HepG2 (cell line): ENCODE measurements around the gene INTS14. TPM values are rescaled to one million over a fixed set of nuclear protein-coding genes. Genes with fewer than 3 reads are reported as not detected.
A peak's percentile ranks its signal among the peaks of the same experiment; 100 is the strongest.

Experiments
- ATAC-seq: fragments of 200-7000 bp; cut with Tn5 transposase; 3 replicates; pipeline ENCODE4 v1.9.1; 2020; ENCODE audit warnings: mild to moderate bottlenecking, moderate library complexity
- BruUV-seq: library from RNA; stranded (reverse); fragments of 400-500 nt; replicated peaks from 2 replicates; lab custom pipeline; 2021; lab: Mats Ljungman, UMichigan
- CTCF ChIA-PET: fragments of 300-600 bp; formaldehyde crosslinking; extraction: SDS; loops from one replicate; lab custom pipeline; 2021; ENCODE audit warnings: low total read pairs, inconsistent platforms, low intra/inter-chr PET ratio; lab: Yijun Ruan, JAX
- POLR2A ChIA-PET: fragments of 350-600 bp; sonication (Branson Sonifier 250); formaldehyde crosslinking; loops from one replicate; lab custom pipeline; 2020; ENCODE audit warnings: antibody characterized with exemption, inconsistent platforms; lab: Yijun Ruan, JAX
- DNase-seq: peaks from one replicate; pipeline ENCODE4 v3.0.0-alpha.2; 2015; ENCODE audit warnings: low spot score
- FAIRE-seq: peaks from 3 replicates; lab custom pipeline; 2011; peaks lifted over from hg19 to GRCh38; lab: Jason Lieb, UNC
- H2AFZ ChIP-seq: one replicate; pipeline ENCODE4 v1.6.1; 2011; ENCODE audit warnings: low read length, inconsistent platforms
- H3K27ac ChIP-seq: fragments of 300-600 bp; 3 replicates; pipeline ENCODE4 v1.8.0; 2011; ENCODE audit warnings: mixed run types, mild to moderate bottlenecking, mixed read lengths, low read length, inconsistent platforms; ENCODE audit not compliant: insufficient read depth; ENCODE audit errors: extremely low read length
- H3K27me3 ChIP-seq, 2 experiments: fragments of 200-600 bp in 1 of 2; 2 replicates in 1 of 2; 3 replicates in 1 of 2; pipeline versions ENCODE4 v1.6.0 to v1.8.0; 2011; ENCODE audit warnings: low read length in 2 of 2, mild to moderate bottlenecking in 2 of 2, moderate library complexity in 2 of 2, inconsistent platforms in 1 of 2; ENCODE audit not compliant: insufficient read depth in 2 of 2, control insufficient read depth in 1 of 2
- H3K36me3 ChIP-seq, 2 experiments: fragments of 200-600 bp in 1 of 2; replicated peaks in 1 of 2; 2 replicates in 1 of 2; 3 replicates in 1 of 2; pipeline versions ENCODE4 v1.5.1 to v1.8.0; 2011; ENCODE audit warnings: low read length in 2 of 2, inconsistent platforms in 1 of 2; ENCODE audit not compliant: insufficient read depth in 2 of 2, control insufficient read depth in 1 of 2
- H3K4me1 ChIP-seq: 2 replicates; pipeline ENCODE4 v1.5.1; 2012; ENCODE audit warnings: low read length, inconsistent platforms; ENCODE audit not compliant: insufficient read depth
- H3K4me2 ChIP-seq: 2 replicates; pipeline ENCODE4 v1.6.0; 2011; ENCODE audit warnings: low read depth, low read length, inconsistent platforms
- H3K4me3 ChIP-seq, 3 experiments: fragments of 200-600 bp in 1 of 3; sonication (generic), shearing (Covaris generic) in 1 of 3; replicated peaks in 1 of 3; 2 replicates each; pipeline ENCODE4 v1.5.1; 2011 to 2016; ENCODE audit warnings: low read length in 3 of 3, inconsistent platforms in 2 of 3, low read depth in 2 of 3, mild to moderate bottlenecking in 2 of 3, control low read depth in 1 of 3, mixed read lengths in 1 of 3; ENCODE audit not compliant: insufficient read depth in 1 of 3
- H3K79me2 ChIP-seq: one replicate; pipeline ENCODE4 v1.6.1; 2011; ENCODE audit warnings: low read length, inconsistent platforms; ENCODE audit not compliant: insufficient read depth
- H3K9ac ChIP-seq: 2 replicates; pipeline ENCODE4 v1.6.0; 2011; ENCODE audit warnings: mild to moderate bottlenecking, low read depth, low read length, inconsistent platforms; ENCODE audit not compliant: insufficient read depth
- H3K9me3 ChIP-seq: 2 replicates; pipeline ENCODE4 v1.5.1; 2012; ENCODE audit warnings: mild to moderate bottlenecking, low read length
- H4K20me1 ChIP-seq: 2 replicates; pipeline ENCODE4 v1.6.0; 2011; ENCODE audit warnings: inconsistent platforms, mild to moderate bottlenecking, low read length, moderate library complexity; ENCODE audit not compliant: insufficient read depth
- AHR ChIP-seq: IDR thresholded peaks from 2 replicates; pipeline ENCODE4 v1.6.1; 2018; ENCODE audit warnings: missing genetic modification reagents, missing compliant biosample characterization
- FOXJ3 ChIP-seq: sonication (generic); formaldehyde crosslinking; IDR thresholded peaks from 2 replicates; pipeline ENCODE4 v1.4.0; 2020; ENCODE audit warnings: missing genetic modification reagents, mild to moderate bottlenecking, borderline replicate concordance
- GLI4 ChIP-seq: sonication (generic); formaldehyde crosslinking; IDR thresholded peaks from 2 replicates; pipeline ENCODE4 v1.5.1; 2020; ENCODE audit warnings: missing genetic modification reagents, mild to moderate bottlenecking, moderate library complexity, borderline replicate concordance
- HES4 ChIP-seq: sonication (generic); formaldehyde crosslinking; IDR thresholded peaks from 2 replicates; pipeline ENCODE4 v1.9.0; 2021; ENCODE audit warnings: mild to moderate bottlenecking, missing genetic modification reagents, borderline replicate concordance
- PRPF4 ChIP-seq: fragments of 200-400 bp; formaldehyde crosslinking; IDR thresholded peaks from 2 replicates; pipeline ENCODE4 v1.6.1; 2016; ENCODE audit warnings: low read length, low read depth; ENCODE audit not compliant: poor library complexity, severe bottlenecking
- RARG ChIP-seq: sonication (generic); formaldehyde crosslinking; IDR thresholded peaks from 2 replicates; pipeline ENCODE4 v1.4.0; 2020; ENCODE audit warnings: low read depth, mild to moderate bottlenecking, missing genetic modification reagents
- RCOR2 ChIP-seq: IDR thresholded peaks from 2 replicates; pipeline ENCODE4 v1.6.1; 2016; ENCODE audit warnings: missing biosample characterization, missing genetic modification reagents
- RFX3 ChIP-seq: IDR thresholded peaks from 2 replicates; pipeline ENCODE4 v1.6.1; 2016; ENCODE audit warnings: missing biosample characterization, missing genetic modification reagents
- RFXANK ChIP-seq: IDR thresholded peaks from 2 replicates; pipeline ENCODE4 v1.6.1; 2016
- SOX5 ChIP-seq: IDR thresholded peaks from 2 replicates; pipeline ENCODE4 v1.6.1; 2016; ENCODE audit warnings: borderline replicate concordance
- STAG1 ChIP-seq: sonication (generic); formaldehyde crosslinking; IDR thresholded peaks from 2 replicates; pipeline ENCODE4 v1.4.0; 2020; ENCODE audit warnings: missing genetic modification reagents
- ZNF256 ChIP-seq: sonication (generic); formaldehyde crosslinking; conservative IDR thresholded peaks from 2 replicates; pipeline ENCODE4 v1.4.0; 2020; ENCODE audit warnings: missing genetic modification reagents
- ZNF382 ChIP-seq: sonication (generic); formaldehyde crosslinking; IDR thresholded peaks from 2 replicates; pipeline ENCODE4 v1.5.0; 2020; ENCODE audit warnings: missing genetic modification reagents, mild to moderate bottlenecking, borderline replicate concordance
- ZNF7 ChIP-seq: IDR thresholded peaks from 2 replicates; pipeline ENCODE4 v1.6.1; 2016; ENCODE audit warnings: missing biosample characterization, missing genetic modification reagents
- ZNF720 ChIP-seq: sonication (generic); formaldehyde crosslinking; IDR thresholded peaks from 2 replicates; pipeline ENCODE4 v1.4.0; 2020; ENCODE audit warnings: missing genetic modification reagents
- ZSCAN30 ChIP-seq: sonication (generic); formaldehyde crosslinking; IDR thresholded peaks from 2 replicates; pipeline ENCODE4 v1.5.0; 2020; ENCODE audit warnings: mild to moderate bottlenecking, missing genetic modification reagents
- WGBS: methylation state at CpG from one replicate; pipeline ENCODE4 v1.1.6; 2017; ENCODE audit warnings: low lambda C conversion rate; 5-methylcytosine and 5-hydroxymethylcytosine counted together
- in situ Hi-C: cut with HindIII; loops from 2 replicates; pipeline ENCODE4 v1.10.0; 2017; ENCODE audit warnings: low pct_unique_long_range_greater_than_20kb; ENCODE audit not compliant: extremely low pct_ligation_motif_present
- intact Hi-C: fragments of 100-400 bp; cut with micrococcal nuclease; formaldehyde crosslinking; loops from one replicate; pipeline ENCODE4 v1.10.0; 2022; ENCODE audit not compliant: unreplicated experiment
- polyA plus RNA-seq, 8 experiments: library from polyadenylated mRNA; depleted of rRNA in 3 of 8; stranded (reverse) in 7 of 8; unstranded in 1 of 8; fragments of >200 nt; fragmentation: Illumina TruSeq in 4 of 8; extraction: Trizol in 4 of 8; gene quantifications; 2 replicates each; pipeline versions ENCODE4 v1.2.1 to v1.2.3, GENCODE V29; 2011 to 2016; ENCODE audit warnings: low read depth in 4 of 8, missing spikeins in 1 of 8, mixed read lengths in 1 of 8; ENCODE audit not compliant: insufficient read depth in 1 of 8
- total RNA-seq, 5 experiments: library from RNA; depleted of rRNA; stranded (reverse); fragments of >200 nt; fragmentation: Illumina TruSeq; extraction: Trizol; gene quantifications; 2 replicates each; pipeline ENCODE4 v1.2.3, GENCODE V29; 2016; ENCODE audit warnings: low read depth in 1 of 5
- TF ChIP-seq, protein P1 (sequence below): sonication (generic); formaldehyde crosslinking; IDR thresholded peaks from 2 replicates; pipeline ENCODE4 v1.4.0; 2020; ENCODE audit warnings: mild to moderate bottlenecking, low read depth, missing genetic modification reagents
- TF ChIP-seq, protein P2 (sequence below): sonication (generic); formaldehyde crosslinking; IDR thresholded peaks from 2 replicates; pipeline ENCODE4 v1.5.1; 2020; ENCODE audit warnings: mild to moderate bottlenecking, missing genetic modification reagents, borderline replicate concordance
- TF ChIP-seq, protein P3 (sequence below): fragments of 450-650 bp; IDR thresholded peaks from 2 replicates; pipeline ENCODE4 v1.6.1; 2016

Gene INTS14
- total and polyA plus RNA-seq, 2 of the 13 experiments (the other 11 are each of a cell fraction or from before 2014, with no cell fraction given), result 41.4 to 52.0 TPM

DNA sequence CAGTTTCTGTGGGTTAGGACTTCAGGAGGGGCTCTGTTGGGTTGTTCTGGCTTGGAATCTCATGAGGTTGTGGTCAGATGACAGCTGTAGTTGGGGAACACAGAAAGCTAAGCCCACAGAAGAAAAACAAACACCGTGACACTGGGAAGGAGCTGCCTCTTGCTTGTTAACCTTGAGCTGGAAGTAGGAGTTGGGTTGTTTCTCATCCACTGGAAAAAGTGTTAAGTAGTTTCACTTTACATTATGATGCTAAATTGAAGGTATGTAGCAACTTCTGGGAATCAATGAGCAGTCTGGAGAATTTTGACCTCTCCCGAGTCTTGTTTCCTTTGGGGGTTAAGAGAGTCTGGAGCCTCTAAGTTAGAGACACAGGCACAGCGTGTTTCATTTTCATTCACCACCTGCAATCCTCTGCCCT is 60.2 kb downstream of the INTS14 start:
- Histone ChIP-seq H3K4me3 (no peak overlapping the region), H3K27ac (no peak overlapping the region), H3K4me1 (peaks cover 35% of the 10 kb centered on the region), H2AFZ (no peak overlapping the region), H3K4me2 (no peak overlapping the region), H4K20me1 (peaks cover 9% of the 10 kb centered on the region), H3K9me3 (no peaks in the 10 kb centered on the region), H3K36me3 (peaks cover 10 to 23% of the 10 kb centered on the region in 2 experiments; a peak in 4 of 5 replicates), H3K79me2 (peaks cover 71% of the 10 kb centered on the region), H3K9ac (no peak overlapping the region), H3K27me3 (no peaks in the 10 kb centered on the region)
- BruUV-seq, result no TSS peak
- ATAC-seq, result no peak
- 80% methylated on average over 3 of the region's 3 CpGs for WGBS
- FAIRE-seq, result peak; percentile 49
- POLR2A ChIA-PET, result no interaction called here
- DNase-seq, result no peak
- intact Hi-C loops, result no loop called here
- in situ Hi-C loops, result no loop called here
- CTCF ChIA-PET, result no interaction called here
- TF ChIP-seq, protein P1, sequence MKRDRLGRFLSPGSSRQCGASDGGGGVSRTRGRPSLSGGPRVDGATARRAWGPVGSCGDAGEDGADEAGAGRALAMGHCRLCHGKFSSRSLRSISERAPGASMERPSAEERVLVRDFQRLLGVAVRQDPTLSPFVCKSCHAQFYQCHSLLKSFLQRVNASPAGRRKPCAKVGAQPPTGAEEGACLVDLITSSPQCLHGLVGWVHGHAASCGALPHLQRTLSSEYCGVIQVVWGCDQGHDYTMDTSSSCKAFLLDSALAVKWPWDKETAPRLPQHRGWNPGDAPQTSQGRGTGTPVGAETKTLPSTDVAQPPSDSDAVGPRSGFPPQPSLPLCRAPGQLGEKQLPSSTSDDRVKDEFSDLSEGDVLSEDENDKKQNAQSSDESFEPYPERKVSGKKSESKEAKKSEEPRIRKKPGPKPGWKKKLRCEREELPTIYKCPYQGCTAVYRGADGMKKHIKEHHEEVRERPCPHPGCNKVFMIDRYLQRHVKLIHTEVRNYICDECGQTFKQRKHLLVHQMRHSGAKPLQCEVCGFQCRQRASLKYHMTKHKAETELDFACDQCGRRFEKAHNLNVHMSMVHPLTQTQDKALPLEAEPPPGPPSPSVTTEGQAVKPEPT (CRISPR knock-in tag), result no peak
- TF ChIP-seq RFX3 (CRISPR knock-in tag) (no peak), AHR (CRISPR knock-in tag) (no peak), ZNF720 (CRISPR knock-in tag) (no peak), FOXJ3 (CRISPR knock-in tag) (no peak), ZNF256 (CRISPR knock-in tag) (no peak), PRPF4 (no peak), HES4 (CRISPR knock-in tag) (no peak), ZNF7 (CRISPR knock-in tag) (no peak), GLI4 (CRISPR knock-in tag) (no peak), SOX5 (CRISPR knock-in tag) (no peak), ZNF382 (CRISPR knock-in tag) (no peak), RARG (no peak), RFXANK (CRISPR knock-in tag) (no peak), RCOR2 (no peak), STAG1 (CRISPR knock-in tag) (no peak), ZSCAN30 (CRISPR knock-in tag) (no peak)
- TF ChIP-seq, protein P2, sequence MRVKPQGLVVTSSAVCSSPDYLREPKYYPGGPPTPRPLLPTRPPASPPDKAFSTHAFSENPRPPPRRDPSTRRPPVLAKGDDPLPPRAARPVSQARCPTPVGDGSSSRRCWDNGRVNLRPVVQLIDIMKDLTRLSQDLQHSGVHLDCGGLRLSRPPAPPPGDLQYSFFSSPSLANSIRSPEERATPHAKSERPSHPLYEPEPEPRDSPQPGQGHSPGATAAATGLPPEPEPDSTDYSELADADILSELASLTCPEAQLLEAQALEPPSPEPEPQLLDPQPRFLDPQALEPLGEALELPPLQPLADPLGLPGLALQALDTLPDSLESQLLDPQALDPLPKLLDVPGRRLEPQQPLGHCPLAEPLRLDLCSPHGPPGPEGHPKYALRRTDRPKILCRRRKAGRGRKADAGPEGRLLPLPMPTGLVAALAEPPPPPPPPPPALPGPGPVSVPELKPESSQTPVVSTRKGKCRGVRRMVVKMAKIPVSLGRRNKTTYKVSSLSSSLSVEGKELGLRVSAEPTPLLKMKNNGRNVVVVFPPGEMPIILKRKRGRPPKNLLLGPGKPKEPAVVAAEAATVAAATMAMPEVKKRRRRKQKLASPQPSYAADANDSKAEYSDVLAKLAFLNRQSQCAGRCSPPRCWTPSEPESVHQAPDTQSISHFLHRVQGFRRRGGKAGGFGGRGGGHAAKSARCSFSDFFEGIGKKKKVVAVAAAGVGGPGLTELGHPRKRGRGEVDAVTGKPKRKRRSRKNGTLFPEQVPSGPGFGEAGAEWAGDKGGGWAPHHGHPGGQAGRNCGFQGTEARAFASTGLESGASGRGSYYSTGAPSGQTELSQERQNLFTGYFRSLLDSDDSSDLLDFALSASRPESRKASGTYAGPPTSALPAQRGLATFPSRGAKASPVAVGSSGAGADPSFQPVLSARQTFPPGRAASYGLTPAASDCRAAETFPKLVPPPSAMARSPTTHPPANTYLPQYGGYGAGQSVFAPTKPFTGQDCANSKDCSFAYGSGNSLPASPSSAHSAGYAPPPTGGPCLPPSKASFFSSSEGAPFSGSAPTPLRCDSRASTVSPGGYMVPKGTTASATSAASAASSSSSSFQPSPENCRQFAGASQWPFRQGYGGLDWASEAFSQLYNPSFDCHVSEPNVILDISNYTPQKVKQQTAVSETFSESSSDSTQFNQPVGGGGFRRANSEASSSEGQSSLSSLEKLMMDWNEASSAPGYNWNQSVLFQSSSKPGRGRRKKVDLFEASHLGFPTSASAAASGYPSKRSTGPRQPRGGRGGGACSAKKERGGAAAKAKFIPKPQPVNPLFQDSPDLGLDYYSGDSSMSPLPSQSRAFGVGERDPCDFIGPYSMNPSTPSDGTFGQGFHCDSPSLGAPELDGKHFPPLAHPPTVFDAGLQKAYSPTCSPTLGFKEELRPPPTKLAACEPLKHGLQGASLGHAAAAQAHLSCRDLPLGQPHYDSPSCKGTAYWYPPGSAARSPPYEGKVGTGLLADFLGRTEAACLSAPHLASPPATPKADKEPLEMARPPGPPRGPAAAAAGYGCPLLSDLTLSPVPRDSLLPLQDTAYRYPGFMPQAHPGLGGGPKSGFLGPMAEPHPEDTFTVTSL, result no peak
- TF ChIP-seq, protein P3, sequence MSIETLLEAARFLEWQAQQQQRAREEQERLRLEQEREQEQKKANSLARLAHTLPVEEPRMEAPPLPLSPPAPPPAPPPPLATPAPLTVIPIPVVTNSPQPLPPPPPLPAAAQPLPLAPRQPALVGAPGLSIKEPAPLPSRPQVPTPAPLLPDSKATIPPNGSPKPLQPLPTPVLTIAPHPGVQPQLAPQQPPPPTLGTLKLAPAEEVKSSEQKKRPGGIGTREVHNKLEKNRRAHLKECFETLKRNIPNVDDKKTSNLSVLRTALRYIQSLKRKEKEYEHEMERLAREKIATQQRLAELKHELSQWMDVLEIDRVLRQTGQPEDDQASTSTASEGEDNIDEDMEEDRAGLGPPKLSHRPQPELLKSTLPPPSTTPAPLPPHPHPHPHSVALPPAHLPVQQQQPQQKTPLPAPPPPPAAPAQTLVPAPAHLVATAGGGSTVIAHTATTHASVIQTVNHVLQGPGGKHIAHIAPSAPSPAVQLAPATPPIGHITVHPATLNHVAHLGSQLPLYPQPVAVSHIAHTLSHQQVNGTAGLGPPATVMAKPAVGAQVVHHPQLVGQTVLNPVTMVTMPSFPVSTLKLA, result no peak
